ENCODE results near the gene DGKG.
A peak's percentile ranks its signal among the peaks of the same experiment; 100 is the strongest.

DGKG gene

DNA sequence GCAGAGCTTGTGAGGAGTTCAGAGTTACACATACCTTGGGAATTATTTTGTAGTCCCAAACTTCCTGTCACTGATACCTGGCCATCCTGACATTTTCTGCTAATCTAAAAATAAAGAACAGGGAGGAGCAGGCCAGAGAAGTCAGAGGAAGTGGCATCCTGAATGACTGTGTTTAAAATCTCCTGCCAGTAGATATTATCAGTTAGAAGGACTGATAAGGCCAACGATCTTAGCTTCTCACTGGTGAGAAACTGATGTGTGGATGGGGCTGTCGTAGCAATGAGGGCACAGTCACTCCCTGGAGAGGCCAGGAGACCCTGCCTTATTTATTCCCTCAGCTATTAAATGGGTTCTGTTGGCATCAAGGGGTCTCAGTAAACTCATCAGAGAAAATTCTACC is 115.1 kb downstream of the DGKG start:
- DNase-seq (ENCODE audit: low read depth in 2 of 3, low spot score in 1 of 3), result no peak

DNA sequence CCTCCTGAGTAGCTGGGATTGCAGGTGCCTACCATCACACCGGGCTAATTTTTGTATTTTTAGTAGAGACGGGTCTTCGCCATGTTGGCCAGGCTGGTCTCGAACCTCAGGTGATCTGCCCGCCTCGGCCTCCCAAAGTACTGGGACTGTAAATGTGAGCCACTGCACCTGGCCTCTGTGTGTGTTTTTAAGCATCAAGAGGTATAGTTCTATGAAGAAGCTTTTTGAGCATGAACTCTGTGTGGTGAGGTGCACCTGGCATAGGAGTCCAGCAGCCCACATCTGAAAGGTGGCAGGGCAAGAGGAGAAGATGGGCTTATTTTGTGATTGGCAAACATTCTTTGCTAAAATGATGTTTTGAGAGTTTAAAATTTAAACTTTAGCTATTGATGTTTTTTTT is 118.0 kb downstream of the DGKG start:
- no peak for DNase-seq (ENCODE audit: low read depth in 2 of 3, low spot score in 1 of 3)

DNA sequence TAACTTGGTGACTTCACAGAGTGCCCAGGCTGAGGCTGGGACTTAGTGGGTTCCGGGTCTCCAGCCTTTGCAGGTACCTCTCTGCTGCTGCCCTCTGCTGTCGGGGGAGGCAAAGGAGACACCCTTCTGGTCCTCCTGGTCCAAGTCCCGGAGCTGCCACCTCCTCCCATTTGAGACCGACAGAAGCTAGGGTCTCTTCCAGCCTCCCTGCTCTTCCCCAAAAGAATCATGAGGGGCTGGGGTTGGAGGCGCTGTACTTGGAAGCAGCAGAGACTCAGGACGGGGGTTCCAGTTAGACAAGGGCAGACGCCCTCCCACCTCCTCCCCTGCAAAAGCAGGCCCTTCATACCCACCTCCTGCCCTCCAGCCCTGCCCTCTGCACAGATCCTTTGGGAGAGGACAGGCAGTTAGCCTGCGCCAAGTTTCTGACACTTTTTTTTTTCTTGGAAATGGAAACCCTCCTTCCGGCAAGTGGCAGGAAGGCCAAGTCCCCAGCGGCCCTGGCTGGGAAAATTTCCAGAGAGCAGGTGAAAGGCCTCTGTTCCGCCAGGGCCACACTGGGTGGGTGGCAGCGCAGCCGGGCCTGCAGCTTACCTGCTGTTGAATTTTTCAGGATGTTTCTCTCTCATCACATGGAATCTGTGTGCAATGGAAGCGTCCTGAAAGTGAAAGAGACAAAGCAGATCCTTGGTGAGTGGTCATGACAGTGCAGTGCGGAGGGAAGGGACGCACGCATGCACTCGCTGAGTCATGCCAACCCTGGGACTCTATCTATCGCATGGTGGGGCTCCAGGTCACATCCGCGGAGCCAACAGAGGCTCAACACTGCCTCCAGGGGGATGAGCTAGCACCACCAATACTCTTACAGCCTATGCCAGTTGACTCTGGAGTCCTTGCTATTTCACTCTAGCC is 119.9 kb downstream of the DGKG start:
- DNase-seq (ENCODE audit: low read depth in 2 of 3, low spot score in 1 of 3), result peak; percentile 22 to 63 (median 43)

DNA sequence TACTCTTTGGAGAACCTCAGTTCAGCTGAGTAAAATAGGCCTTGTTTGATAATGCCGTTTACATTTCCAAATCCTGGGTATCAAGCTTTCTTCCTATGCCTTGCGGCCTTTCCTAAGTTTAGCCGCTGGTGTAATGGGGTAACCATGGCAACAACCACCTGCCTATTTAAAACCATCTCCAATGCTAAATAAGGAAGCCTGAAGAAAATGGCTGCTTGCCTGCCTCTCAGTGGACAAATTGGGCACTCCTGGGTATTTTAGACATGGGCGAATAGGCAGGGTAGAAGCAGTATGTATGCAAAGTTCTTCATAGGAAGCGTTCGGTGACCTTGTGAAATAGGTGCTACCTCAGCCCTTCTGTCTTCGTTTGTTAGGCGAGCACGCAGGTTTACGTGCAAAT is 122.7 kb downstream of the DGKG start:
- no peak for DNase-seq (ENCODE audit: low read depth in 2 of 3, low spot score in 1 of 3)

DNA sequence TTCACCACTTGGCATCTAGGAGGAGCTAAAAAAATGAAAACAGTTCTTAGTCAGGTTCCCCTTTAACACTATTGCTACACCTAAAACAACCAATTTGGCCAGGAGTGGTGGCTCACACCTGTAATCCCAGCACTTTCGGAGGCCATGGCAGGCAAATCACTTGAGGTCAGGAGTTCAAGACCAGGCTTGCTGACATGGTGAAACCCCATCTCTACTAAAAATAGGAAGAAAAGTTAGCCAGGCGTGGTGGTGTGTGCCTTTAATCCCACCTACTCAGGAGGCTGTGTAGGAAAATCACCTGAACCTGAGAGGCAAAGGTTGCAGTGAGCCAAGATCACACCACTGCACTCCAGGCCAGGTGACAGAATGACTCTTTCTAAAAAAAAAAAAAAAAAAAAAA is 124.1 kb downstream of the DGKG start:
- DNase-seq (ENCODE audit: low read depth in 2 of 3, low spot score in 1 of 3), result no peak

DNA sequence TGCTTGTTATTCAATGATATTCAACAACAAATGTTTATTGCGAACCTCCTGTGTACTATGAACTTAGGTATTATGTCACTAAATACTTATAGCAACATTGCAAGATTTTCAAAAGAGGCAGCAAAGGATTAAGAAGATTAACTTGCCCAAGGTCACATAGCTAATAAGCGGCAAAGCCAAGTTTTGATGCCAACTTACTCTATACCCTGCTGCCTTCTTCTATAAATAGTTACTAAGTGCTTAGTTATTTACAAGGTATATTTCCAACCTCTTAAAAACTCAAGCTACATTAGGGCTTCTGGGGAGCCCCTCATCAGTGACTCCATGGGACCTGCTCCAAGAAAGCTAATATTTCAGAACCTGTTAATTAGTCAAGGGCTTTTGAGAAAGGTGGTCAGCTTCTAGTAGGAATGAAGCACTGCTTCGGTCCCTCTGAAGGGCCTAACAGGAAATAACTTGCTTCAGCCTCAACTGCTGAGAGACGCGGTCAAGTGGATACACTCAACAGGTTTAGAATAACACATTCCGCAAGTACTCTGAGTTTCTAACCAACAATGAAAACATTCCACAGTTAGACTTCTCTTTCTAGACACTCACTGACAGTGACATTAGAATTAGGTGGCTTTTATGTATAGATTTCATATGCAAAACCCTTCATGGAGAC is 125.5 kb downstream of the DGKG start:
- DNase-seq (ENCODE audit: low read depth in 2 of 3, low spot score in 1 of 3), result no peak

DNA sequence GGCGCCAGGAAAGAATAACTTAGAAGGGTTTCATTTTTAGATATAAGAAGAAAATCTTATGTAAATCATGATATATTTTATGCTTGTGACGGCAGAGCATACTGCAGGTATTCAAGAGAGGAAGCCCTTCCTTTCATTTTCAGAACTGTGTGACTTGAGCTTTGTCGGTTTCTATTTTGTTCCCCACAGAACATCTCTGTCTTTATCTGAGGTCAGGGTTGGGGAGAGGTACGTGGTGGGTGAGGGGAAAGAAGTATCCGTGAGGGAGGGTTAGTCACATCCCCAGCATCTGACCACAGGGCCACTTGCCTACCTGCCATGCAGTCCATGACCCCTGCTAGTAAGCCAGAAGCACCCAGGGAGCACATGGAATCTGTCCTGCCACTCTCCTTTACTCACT is 126.5 kb downstream of the DGKG start:
- no peak for DNase-seq (ENCODE audit: low read depth in 2 of 3, low spot score in 1 of 3)

DNA sequence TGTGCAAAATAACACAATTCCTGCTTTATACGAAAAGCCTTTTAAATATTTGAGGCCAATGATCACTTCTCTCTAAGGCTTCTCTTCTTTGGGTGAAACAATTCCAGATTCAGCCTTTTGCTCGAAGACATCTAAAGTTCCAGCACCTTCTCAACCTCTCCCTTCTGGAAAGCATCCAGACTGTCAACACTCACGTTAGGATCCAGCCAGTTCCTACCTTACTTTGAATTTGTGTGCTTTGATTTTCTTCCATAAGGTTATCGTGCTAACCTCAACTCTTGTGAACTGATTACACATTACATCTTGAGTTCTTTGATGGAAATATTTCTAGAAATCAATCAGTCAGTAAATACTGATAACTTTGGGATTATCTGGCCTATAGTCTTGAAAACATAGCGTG is 127.9 kb downstream of the DGKG start:
- DNase-seq (ENCODE audit: low read depth in 2 of 3, low spot score in 1 of 3), result no peak

DNA sequence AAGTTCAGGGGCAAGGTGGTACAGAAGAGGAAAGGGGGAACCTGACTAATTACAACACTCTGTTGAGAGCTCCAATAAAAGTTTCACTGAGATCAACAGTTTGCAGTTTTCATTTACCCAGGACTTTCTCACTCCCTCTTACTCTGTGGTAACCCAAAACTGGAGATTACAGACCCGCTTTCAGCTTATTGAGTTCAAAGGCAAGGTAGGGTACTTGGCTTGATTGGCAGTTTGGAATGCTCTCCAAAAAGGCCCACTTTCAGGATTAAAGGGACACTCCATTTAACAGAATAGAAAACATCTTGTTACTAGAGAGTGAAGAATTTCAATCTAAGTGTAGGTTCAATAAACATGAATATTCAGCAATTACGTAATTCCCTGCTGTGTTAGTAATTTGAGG is 135.6 kb downstream of the DGKG start:
- DNase-seq (ENCODE audit: low read depth in 2 of 3, low spot score in 1 of 3), result no peak

DNA sequence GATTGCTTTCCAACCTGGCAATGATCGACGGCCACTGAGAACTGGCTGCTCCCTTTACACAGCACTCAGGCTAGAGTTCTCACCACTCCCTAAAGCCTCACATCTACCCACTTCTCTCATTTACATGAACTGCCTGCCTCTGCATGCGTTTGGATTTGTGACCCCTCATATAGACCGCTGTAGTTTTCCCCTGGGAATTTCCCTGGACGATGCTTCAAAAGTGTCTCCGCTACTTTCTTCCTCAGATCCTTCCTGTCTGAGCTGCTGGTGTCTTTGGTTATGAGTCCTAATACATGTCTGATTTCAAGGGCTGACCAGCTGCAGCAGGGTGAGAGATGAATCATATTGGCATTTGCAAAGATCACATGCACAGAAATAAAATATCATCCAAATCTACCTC is 136.4 kb downstream of the DGKG start:
- DNase-seq (ENCODE audit: low read depth in 2 of 3, low spot score in 1 of 3), result no peak

DNA sequence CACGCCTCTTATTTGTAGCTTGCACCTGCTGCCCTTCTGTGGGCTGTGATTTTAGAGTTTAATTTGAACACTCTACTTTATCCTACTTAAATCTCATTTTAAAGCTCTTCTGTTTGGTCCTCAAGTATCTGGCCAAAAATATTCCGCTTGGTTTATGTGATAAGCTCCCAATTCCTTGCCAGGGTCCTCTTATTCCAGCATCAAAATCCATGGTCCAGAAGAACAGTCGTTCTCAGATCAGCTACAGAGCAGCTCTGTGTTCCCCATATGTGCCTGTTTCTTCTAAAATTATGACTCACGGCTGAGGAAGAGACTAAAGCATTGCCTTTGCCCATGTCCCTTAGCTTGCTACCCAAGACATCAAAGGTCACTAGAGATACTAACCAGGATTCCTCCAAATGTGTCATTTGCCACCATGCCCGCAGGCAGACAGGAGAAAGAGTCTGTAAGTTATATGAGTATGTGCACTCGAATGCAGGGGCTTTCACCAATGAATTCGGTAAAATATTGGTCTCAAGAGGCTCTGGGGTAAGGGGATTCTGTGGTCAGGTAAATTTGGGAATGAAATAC is 137.9 kb downstream of the DGKG start:
- no peak for DNase-seq (ENCODE audit: low read depth in 2 of 3, low spot score in 1 of 3)

DNA sequence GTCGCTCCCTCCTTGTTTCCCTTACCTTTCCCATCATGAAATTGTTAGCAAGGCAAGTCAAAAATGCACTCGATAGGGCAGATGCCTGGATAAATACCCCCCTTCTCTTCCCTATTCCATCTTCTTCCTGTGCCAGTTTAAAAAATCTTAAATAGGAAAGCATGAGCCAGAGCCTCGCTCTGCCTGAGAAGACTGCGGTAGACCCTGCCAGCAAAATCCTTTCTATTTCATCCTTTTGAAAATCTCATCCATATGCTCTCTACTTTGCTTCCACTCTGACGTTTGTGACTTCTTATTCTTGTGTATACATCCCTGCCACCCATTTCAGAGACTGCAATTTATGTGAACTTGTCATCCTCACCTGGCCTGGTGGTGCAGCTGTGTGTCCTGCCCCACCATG is 138.6 kb downstream of the DGKG start:
- no peak for DNase-seq (ENCODE audit: low read depth in 2 of 3, low spot score in 1 of 3)

DNA sequence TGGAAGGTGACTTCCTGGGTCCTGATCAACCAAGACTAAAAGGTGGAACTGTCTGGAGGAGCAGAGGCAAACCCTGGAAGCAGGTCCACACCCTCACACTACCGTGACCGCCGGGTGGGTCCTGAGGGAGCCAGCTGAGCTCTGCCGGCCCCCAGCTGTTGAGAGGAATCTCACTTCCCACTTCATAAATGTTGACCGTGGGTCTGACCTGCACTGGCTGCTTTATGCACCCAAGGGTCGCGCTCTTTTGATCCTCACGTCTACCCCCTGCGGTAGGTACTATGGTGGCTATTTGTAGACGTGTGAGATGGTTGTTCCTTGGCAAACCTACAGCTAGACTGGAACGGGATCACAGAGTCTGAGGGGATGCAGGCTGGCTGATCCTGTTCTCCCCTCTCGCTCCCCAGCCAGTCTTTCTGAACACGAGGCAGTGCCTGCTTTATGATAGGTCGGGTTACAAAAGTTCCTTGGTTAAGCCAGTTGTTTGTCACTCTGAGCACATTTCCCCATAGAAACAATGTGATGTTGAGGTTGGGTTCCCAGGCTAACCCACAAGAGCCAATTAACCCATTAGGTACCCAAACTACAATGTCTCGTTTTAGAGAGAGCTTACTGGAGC is 140.2 kb downstream of the DGKG start:
- no peak for DNase-seq (ENCODE audit: low read depth in 2 of 3, low spot score in 1 of 3)

DNA sequence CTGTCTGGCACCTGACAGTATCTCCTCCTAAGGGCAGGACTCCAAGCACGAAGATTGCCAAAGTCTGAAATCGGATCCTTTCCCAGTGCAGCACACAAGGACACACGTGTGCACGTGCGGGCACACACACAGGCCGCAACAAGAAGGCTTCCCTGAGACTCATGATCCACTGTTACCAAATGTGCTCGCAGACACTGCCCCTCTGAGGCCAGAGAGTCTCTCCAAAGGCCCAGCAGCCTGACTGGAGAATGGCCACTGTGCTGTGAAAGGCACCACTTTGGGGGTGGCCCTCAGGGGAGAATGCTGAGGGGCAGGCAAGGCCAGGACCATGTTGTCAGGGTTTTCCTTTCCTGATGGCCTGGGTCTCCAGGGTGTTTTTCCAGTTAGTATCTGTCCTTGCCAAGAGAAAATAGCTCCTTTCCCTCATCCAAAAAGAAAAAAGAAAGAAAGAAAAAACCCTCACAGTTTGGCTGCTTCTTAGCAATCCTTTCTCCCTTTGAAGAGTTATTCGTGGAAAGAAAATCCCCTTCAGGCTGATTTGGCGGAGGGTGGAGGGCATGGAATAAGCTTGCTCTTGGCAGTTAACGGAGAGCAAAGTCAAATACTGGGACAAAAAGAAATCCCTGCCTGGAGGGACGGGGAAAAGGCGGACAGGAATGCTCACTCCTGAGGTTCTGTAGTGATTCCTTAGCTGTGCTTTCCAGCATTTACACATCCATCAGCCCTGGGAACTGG is 141.0 kb downstream of the DGKG start:
- no peak for DNase-seq (ENCODE audit: low read depth in 2 of 3, low spot score in 1 of 3)

DNA sequence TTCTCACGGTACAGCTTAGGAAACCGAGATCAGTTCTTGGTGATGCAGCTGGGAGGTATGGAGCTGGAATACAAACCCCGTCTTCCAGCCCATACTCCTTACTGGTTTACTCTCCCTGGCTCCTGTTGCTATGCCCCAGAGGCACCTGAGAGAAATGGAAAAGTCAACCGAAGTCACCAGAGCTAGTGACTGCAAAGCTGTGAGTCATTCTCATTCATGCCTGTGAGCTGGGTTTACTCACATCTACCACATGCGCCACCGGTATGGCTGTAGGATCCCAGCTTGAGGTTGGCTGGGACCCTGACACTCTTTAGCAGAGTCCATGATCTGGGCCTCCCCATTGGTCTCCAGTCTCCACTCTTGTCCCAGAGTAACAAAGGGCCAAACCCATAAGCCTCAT is 141.7 kb downstream of the DGKG start:
- peak in 1 of 3 donors; percentile 18 for DNase-seq (ENCODE audit: low read depth in 2 of 3, low spot score in 1 of 3)

DNA sequence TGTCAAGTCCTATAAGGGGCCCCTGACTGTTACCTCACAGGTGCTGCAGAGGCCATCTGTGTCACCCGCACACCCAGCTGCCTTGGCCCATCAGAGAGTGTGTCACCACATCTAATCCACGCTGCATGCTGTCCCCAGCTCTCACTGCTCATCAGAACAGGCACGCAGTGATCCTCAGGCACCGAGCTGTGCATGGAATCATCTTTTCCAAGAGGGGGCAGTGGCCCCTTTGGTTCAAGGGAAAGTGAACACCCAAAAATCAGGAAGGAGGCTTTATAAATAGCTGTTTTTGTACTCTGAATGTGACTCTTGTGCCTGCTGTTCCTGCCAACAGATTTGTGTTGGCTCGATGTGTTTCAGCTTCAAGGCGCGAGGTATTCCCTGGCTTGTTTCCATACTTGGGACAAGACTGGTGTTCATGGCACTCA is 142.8 kb downstream of the DGKG start:
- no peak for DNase-seq (ENCODE audit: low read depth in 2 of 3, low spot score in 1 of 3)

DNA sequence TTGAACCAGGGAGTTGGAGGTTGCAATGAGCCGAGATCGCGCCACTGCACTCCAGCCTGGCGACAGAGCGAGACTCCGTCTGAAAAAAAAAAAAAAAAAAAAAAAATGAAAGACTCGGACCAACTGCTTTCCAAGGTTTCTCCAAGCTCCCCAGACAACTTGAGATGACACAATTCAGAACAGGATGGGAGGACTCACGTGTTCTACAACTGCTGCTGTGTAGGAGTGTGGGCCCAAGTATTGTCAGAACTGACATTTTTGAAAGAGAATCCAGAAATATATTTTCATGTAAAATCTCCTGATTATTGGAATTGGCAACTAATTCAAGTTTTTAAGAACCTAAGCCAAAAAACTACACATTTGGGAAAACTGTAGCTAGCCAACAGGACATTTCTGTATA is 143.6 kb downstream of the DGKG start:
- no peak for DNase-seq (ENCODE audit: low read depth in 2 of 3, low spot score in 1 of 3)

DNA sequence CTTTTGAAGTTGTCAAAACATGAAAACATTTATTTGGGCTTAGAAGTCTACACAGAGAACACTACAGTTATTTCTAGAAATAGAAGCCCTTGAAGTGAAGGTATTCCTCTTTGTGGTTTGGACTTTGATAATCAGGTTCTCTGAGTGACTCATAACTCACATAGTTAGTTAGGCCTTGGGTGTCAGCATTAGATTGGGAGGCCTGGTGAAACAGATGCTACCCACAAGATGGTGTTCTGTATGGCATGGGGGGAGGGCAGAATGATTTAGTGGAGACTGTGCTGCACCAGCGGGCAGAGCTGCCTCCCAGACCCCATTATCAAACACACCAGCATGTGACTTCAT is 144.2 kb downstream of the DGKG start:
- DNase-seq (ENCODE audit: low read depth in 2 of 3, low spot score in 1 of 3), result no peak

DNA sequence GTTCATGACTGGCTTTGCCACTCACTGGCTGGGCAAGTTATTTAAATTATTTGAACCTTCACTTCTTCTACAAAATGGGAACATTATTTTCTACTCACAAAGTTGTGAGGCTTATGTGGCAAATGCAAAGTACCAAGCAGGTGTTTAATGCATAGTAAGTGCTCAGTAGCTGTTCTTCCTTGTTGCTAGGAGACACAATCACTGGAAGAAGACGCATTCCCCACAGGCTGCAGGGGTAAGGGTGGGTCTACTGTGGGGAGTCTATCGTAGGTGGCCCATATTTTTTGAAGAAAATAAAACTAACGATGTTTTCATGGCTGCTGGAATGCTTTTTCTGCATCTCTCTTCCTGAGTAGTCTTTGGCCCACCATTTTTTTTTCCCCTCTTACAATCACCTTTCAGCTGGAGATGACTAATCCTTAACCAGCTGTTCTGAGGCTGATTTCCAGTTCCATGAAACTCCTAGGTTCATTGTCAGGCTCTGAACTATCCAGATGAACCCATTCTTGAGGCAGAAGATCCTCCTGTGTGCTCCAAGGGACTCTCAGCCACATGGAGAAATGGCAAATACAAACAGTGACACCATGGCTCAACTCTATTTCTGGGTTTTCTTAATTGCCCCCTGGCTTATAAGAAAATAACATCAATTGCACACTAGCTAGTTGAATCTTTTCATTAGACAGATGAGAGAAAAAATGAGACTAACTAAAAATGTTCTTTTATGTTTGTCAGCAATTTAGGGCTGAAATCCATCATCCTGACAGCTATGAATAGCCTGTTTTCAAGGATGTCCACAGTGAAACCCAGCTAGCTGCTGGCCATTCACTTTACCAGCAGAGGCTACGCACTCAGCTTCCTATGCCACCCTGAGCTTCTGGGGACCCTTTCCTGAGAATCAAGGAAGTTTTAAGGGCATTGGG is 144.9 kb downstream of the DGKG start:
- no peak for DNase-seq (ENCODE audit: low read depth in 2 of 3, low spot score in 1 of 3)

DNA sequence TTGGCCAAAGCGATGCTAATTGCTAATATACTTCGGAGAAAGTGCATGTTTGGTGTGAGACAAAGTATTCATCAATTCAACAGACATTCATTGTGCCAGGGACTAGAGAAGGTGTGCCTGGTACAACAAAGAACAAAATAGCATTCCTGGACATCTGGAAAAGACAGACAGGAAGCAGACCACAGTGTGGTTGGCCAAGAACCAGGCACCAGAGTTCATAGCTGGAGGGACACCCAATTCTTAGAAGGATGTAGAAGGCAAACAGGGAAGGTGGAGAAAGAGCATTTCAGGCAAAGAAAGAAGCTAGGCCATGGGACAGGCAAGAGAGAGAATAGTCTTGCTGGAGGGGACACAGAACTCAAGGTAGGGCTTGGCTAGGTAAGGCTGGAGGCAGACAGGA is 147.4 kb downstream of the DGKG start:
- DNase-seq (ENCODE audit: low read depth in 2 of 3, low spot score in 1 of 3), result no peak

Measured in stimulated activated CD4-positive, alpha-beta T cell treated with anti-CD3 and anti-CD28 coated beads, Interleukin-12 subunit alpha, Interleukin-12 subunit beta, amount 100 ng/mL, for 48 hours (primary cell).